Activated naive CD4-positive, alpha-beta T cell treated with anti-CD3 and anti-CD28 coated beads, Interleukin-2, amount 50 U/mL, for 24 hours (primary cell): ENCODE measurements around the gene FOXL2.

Experiments
- H3K27ac Mint-ChIP-seq: one replicate; pipeline ENCODE4 v1.8.0; 2021; ENCODE audit warnings: mild to moderate bottlenecking, mixed read lengths
- H3K27me3 Mint-ChIP-seq: one replicate; pipeline ENCODE4 v1.8.0; 2021; ENCODE audit warnings: mixed read lengths
- H3K36me3 Mint-ChIP-seq: one replicate; pipeline ENCODE4 v1.8.0; 2021; ENCODE audit warnings: mixed read lengths
- H3K4me1 Mint-ChIP-seq: one replicate; pipeline ENCODE4 v1.8.0; 2021; ENCODE audit warnings: mixed read lengths
- H3K4me3 Mint-ChIP-seq: one replicate; pipeline ENCODE4 v1.8.0; 2021; ENCODE audit warnings: mild to moderate bottlenecking, mixed read lengths
- H3K9me3 Mint-ChIP-seq: one replicate; pipeline ENCODE4 v1.8.0; 2021; ENCODE audit warnings: mixed read lengths

Gene FOXL2

DNA sequence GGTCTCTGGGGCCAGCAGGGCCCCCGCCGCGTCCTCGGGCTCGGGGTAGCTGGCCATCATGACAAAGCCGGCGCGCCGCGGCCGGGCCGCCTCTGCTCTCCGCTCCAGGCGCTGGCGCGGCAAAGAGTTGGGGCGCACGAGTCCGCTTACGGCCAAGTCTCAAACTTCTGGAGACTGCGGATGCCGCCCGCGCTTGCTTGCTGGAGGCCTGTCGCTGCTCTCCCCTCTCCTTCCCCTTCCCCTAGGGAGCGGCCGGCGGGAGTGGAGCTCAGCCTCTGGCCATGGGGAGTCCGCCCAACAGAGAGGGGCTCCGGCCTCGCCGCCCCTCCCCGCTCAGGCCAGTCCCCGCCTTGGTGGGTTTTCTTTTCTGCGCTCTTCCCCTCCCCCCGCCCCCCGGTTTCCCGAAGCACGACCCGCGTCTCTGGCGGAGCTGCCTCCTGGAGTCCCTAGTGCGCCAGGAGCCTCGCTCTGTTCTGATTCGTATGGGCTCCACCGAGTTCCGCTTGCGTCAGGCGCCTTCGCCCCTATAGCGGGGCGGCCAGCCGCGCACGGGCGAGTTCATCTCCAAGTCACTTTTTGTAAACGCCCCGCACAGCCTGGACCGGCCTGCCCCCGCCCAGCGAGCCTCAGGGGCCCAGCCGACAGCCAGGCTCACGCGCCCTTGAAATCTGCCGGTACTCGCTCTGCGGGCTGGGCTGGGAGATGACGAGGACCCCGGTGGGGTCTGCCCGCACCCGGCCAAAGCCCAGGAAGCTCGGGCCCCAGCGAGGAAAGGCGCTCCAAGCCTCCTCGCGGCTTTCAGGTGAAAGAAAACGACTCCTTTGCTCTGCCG is at the start of gene FOXL2, which contains the start of gene FOXL2NB:
Gene FOXL2 (minus strand): TSS at position 475 of the 832 bp plus-strand sequence. CDS start 415 bp downstream, at position 60.
Gene FOXL2NB (plus strand): TSS at position 555 of the 832 bp plus-strand sequence. CDS start 148 bp downstream, at position 703.
- Mint-ChIP-seq H3K4me3 (peak within 1 kb of the TSS; percentile 80), H3K9me3 (no peaks in the 10 kb centered on the region), H3K27me3 (peaks cover 62% of the 10 kb centered on the region), H3K36me3 (peaks cover 1% of the 10 kb centered on the region), H3K4me1 (peaks cover 39% of the 10 kb centered on the region), H3K27ac (peak within 1 kb of the TSS; percentile 30)

DNA sequence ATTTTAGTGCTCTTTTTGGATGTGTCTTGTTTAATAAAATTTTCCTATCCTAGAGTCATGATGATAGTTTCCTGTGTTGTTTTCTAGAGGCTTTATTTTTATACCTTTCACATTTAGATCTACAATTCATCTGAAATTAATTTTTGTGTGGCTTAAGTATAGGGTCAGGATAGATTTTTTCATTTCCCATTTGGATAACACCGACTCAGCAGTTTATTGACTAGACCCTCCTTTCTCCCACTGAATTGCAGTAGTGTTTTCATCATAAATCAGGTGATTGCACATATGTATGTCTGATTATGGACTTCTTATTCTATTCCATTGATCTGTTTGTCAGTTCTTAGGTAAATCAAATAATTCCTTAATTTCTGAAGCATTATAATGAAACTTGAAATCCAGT is 48.8 kb upstream of the FOXL2 start:
- Mint-ChIP-seq H3K36me3 (no peaks in the 10 kb centered on the region), H3K9me3 (peaks cover 9% of the 10 kb centered on the region), H3K4me1 (no peaks in the 10 kb centered on the region), H3K27ac (no peak overlapping the region), H3K4me3 (no peak overlapping the region), H3K27me3 (peaks cover 11% of the 10 kb centered on the region)

DNA sequence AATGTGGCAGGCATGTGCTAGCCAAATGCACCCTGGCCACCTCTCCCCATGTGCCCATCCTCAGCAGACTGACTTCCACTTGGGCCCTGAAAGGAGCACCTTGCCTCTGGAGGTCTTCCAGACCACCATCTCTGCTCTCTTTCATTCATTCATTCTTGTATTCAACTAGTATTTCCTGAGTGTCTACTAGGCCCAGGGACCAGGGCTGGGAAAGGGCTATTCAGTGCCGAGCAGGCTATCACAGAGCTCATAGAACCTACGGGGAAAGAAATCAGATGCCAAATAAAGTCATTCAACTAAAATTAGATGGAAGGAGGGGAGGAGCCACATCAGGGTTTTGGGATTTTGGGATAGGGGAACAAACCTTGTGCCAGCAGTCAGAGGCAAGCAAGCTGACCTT is 40.2 kb upstream of the FOXL2 start:
- H3K4me1 Mint-ChIP-seq, result no peaks in the 10 kb centered on the region
- H3K36me3 Mint-ChIP-seq, result no peaks in the 10 kb centered on the region
- H3K4me3 Mint-ChIP-seq, result no peak overlapping the region
- peaks cover 8% of the 10 kb centered on the region for H3K27me3 Mint-ChIP-seq
- H3K9me3 Mint-ChIP-seq, result no peaks in the 10 kb centered on the region
- no peak overlapping the region for H3K27ac Mint-ChIP-seq

DNA sequence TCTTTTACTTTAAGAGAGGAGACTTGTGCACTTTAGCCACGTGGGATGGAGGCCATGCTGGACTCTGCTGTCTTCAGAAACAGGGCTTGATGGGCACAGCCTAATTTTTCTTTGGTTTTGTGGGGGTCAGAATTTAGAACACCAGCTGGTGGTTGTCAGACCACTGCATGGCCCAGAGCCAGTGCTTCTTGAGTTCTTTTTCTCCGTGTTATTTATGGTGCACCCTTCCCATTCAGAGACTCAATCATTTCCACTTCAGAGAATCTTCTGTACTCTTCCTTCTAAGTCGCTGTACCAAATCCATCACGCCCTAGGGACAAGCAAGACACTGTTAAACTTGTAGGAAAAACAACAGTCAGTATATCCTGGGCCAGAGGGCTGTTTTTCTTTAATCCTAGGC is 39.0 kb upstream of the FOXL2 start:
- Mint-ChIP-seq H3K36me3 (no peaks in the 10 kb centered on the region), H3K27me3 (peaks cover 6% of the 10 kb centered on the region), H3K9me3 (no peaks in the 10 kb centered on the region), H3K4me1 (no peaks in the 10 kb centered on the region), H3K27ac (no peak overlapping the region), H3K4me3 (no peak overlapping the region)

DNA sequence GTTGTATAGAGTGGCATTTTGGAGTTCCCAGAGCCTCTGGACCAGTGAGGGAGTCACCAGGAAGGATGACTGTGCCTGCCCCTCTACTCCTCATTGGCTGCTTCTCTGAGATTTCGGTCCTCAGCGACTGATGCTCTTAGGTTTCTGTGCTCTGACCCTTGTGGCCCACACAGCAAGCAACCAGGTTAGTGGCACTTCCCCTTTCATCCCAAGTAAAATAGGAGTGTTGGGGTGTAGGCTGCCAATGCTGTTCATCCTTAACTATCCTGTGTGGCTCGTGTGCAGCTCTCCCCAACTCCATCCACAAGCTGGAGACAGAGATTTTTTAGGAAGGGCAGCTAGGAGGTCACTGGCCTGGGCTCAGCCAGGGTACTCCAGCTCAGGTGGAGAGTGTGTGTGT is 37.9 kb upstream of the FOXL2 start:
- H3K9me3 Mint-ChIP-seq, result no peaks in the 10 kb centered on the region
- H3K4me3 Mint-ChIP-seq, result no peak overlapping the region
- no peaks in the 10 kb centered on the region for H3K4me1 Mint-ChIP-seq
- peaks cover 6% of the 10 kb centered on the region for H3K27me3 Mint-ChIP-seq
- no peaks in the 10 kb centered on the region for H3K36me3 Mint-ChIP-seq
- no peak overlapping the region for H3K27ac Mint-ChIP-seq

DNA sequence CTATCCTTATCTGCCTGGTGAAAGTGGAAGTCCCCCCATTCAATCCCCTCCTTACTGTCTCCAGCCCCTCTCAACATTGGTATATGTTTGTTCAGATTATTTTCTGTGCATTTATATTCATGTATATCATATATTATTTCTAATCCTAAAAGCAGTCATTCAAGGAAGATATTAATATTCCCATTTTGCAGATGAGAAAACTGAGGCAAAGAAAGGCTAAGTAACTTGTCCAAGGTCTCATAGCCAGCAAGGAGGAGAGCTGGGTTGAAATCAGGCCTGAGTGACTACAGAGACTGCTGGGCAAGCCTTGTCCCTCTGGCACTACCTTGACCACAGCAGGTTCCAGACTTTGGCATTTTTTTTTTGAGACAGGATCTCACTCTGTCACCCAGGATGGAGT is 29.1 kb upstream of the FOXL2 start:
- H3K36me3 Mint-ChIP-seq, result no peaks in the 10 kb centered on the region
- no peak overlapping the region for H3K4me3 Mint-ChIP-seq
- H3K27me3 Mint-ChIP-seq, result peaks cover 13% of the 10 kb centered on the region

DNA sequence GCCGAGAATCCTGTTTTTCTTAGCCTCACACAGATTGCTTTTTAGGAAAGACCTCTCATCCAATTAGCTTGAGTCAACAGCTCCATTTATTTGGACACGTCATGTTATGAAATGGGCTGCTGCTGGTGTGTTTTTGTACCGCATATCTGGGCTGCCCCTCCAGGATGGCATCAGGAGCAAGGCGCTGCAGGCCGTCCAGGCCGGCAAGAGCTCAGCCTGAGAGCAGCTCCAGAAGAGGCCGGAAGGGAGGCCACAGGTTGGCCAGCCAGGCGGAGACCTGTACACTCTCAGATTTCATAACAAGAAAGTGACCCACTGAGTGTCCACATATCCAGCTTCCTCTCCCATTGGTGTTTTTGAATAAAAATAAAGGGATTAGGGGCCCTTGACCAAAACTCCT is 28.4 kb upstream of the FOXL2 start:
- peaks cover 15% of the 10 kb centered on the region for H3K27me3 Mint-ChIP-seq
- H3K36me3 Mint-ChIP-seq, result no peaks in the 10 kb centered on the region
- H3K9me3 Mint-ChIP-seq, result no peaks in the 10 kb centered on the region
- H3K4me3 Mint-ChIP-seq, result no peak overlapping the region
- no peaks in the 10 kb centered on the region for H3K4me1 Mint-ChIP-seq
- no peak overlapping the region for H3K27ac Mint-ChIP-seq

More for the DNA sequence above, 29.1 kb upstream of the FOXL2 start:
- H3K9me3 Mint-ChIP-seq, result no peaks in the 10 kb centered on the region
- no peak overlapping the region for H3K27ac Mint-ChIP-seq
- no peaks in the 10 kb centered on the region for H3K4me1 Mint-ChIP-seq

DNA sequence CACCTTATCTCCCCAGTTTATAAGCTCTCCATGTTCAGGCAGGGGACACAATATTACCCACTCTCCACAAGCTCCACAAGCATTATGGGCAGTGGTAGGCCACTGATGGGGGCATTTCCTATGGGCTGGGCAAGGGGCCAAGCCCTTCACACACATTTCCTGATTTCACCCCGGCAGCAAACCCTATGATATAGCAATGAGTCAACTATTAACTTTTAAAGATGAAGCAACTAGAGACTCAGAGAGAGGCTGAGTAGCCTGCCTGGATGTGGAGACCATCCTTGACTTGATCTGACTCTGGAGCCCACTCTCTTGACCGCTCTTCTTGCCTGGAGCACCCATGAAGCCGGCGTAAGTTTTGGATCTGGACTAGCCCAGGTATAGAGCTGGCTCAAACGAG is 27.5 kb upstream of the FOXL2 start:
- Mint-ChIP-seq H3K27ac (no peak overlapping the region), H3K36me3 (no peaks in the 10 kb centered on the region), H3K4me3 (no peak overlapping the region), H3K4me1 (no peaks in the 10 kb centered on the region), H3K9me3 (no peaks in the 10 kb centered on the region), H3K27me3 (peaks cover 19% of the 10 kb centered on the region)

DNA sequence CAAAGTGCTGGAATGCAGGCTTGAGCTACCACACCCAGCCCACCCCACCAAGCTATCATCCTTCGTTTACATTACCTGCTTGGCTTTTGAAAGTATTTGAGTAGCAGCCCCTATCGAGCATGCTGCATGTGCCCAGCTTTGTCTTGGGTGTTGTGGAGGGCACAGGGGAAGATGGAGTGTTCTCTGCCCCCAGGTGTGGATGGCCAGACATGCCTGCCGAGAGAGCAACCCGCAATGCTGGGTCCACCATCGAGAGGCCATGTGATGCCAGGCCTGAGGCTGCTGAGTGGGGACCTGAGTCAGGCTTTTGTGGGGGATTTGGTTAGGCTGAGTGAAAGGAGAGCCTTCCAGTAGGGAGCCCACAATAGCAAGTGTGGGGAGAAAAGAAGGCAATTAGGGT is 26.0 kb upstream of the FOXL2 start:
- Mint-ChIP-seq H3K27me3 (peaks cover 21% of the 10 kb centered on the region), H3K4me3 (no peak overlapping the region), H3K27ac (no peak overlapping the region), H3K9me3 (no peaks in the 10 kb centered on the region), H3K4me1 (no peaks in the 10 kb centered on the region), H3K36me3 (no peaks in the 10 kb centered on the region)

DNA sequence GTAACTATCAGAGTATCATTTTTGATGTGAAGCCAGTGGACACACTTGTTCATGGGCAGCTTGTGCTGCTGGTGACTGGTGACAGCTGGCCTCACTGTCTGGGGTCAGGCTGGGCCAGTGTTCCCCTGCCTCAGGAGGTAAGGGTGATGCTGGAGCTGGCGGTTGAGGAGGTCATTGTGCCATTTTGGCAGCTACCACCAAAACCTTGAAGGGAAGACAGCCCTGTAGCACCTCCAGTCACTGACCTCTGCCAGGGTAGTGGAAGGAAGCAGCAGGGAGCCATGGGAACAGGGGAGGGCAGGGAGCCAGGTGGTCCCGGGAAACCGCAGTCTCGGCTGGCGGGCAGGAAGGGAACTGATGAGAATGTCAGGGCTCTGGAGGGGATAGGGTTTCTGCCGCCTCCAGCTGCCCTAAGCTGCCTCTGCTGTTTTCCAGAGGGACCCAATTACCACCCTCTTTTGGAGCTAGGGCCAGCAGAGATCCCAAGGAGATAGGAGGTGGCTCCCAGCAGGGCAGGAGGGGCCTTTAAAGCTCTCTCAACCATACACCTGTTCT is 24.9 kb upstream of the FOXL2 start:
- Mint-ChIP-seq H3K4me1 (no peaks in the 10 kb centered on the region), H3K27me3 (peaks cover 24% of the 10 kb centered on the region), H3K36me3 (no peaks in the 10 kb centered on the region), H3K9me3 (no peaks in the 10 kb centered on the region), H3K4me3 (no peak overlapping the region), H3K27ac (no peak overlapping the region)

DNA sequence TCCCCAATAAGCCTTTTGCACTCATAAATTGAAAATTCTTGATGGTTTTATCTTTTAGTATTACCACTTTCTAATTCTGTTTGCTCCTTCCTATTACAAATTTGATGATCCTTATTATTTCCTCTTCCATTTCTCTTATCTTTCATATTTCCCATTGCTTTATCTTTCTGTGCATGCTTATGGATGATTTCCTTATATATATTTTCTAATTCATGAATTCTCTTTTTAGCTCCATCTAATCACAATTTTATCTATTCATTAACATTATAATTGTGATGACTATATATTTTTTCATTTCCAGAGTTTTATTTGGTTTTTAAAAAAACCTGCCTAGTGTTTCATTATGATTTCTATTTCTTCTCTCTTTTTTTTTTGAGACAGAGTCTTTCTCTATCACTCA is 18.0 kb upstream of the FOXL2 start:
- peaks cover 49% of the 10 kb centered on the region for H3K27me3 Mint-ChIP-seq
- peaks cover 13% of the 10 kb centered on the region for H3K4me1 Mint-ChIP-seq
- H3K36me3 Mint-ChIP-seq, result no peaks in the 10 kb centered on the region
- no peak overlapping the region for H3K27ac Mint-ChIP-seq
- H3K9me3 Mint-ChIP-seq, result peaks cover 10% of the 10 kb centered on the region
- no peak overlapping the region for H3K4me3 Mint-ChIP-seq

DNA sequence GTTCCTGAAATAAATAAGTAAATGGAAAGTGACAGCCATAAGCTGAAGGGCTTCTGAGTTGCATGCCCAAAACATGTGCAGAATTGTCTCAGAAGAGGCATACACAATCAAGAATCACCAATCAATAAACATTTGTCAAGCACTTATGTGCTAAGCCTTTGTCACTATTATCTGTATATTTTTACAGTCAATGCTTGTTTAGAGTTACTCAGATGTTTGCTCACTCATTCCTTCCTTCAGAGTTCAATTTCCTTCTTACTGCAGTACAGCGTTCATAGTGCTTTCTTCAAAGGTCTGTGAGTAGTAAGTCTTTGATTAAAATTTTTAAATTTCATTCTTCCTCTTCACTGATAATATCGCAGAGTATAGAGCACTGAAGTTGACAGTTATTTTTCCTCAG is 17.3 kb upstream of the FOXL2 start:
- H3K27me3 Mint-ChIP-seq, result peaks cover 47% of the 10 kb centered on the region
- no peaks in the 10 kb centered on the region for H3K36me3 Mint-ChIP-seq
- H3K9me3 Mint-ChIP-seq, result peaks cover 10% of the 10 kb centered on the region
- H3K27ac Mint-ChIP-seq, result no peak overlapping the region
- no peak overlapping the region for H3K4me3 Mint-ChIP-seq
- H3K4me1 Mint-ChIP-seq, result peaks cover 14% of the 10 kb centered on the region

DNA sequence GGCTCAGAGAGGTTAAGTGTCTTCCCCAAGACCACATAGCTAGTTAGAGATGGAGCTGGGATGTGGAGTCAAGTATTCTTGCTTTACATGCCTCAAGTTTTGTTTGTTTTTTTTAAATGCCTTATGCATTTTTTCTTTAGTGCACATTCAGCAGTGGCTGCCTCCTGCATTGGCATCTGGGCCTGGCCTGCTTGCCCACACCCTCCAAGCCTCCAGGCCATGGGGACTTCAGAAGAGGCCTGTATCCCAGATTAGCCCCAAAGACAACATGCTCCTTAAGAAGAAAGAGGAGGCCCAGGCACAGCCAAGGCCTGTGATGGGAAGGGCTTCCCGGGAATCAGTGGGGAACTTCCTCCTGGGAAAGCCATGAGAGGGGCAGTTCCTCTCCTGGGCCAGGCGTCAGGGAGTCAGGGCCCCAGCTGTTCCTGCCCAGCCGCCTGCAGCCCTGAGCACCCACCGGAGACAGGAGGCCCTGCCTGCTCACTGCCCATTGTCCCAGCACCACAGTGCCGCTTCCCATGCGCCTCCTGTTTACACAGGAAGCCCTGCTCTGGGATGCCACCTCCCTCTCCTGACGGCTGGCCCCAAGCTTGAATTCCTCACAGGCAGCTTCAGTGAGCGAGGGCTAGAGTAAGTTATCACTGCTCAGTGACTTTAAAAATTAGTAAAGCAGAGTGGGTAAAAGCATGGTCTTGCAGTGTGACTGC is 16.1 kb upstream of the FOXL2 start:
- H3K36me3 Mint-ChIP-seq, result no peaks in the 10 kb centered on the region
- peaks cover 14% of the 10 kb centered on the region for H3K4me1 Mint-ChIP-seq
- no peak overlapping the region for H3K27ac Mint-ChIP-seq
- H3K9me3 Mint-ChIP-seq, result peaks cover 10% of the 10 kb centered on the region
- H3K27me3 Mint-ChIP-seq, result peaks cover 46% of the 10 kb centered on the region
- no peak overlapping the region for H3K4me3 Mint-ChIP-seq

DNA sequence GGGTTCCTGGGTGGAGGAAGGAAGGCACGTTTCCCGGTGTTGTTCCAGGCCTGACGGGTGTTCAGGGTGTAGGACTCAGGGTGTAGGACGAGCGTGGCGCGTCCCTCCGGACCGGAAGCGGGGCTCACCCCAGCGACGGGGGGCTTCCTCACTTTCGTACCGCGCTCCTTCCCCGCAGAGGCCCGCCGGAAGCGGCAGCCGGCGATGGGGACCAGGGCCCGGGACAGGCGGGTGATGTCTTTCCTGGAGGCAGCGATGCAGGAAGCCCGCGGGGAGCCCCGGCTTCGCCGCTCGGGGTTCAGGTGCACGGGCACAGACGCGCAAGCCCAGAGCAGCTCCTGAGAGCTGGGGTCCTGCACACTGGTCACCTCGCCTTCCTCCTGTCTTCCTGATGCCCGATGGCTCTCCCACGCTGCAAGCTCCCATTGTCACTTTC is 13.5 kb upstream of the FOXL2 start:
- Mint-ChIP-seq H3K4me3 (peak overlapping the region; percentile 8), H3K27me3 (peaks cover 41% of the 10 kb centered on the region), H3K27ac (no peak overlapping the region), H3K4me1 (peaks cover 14% of the 10 kb centered on the region), H3K9me3 (peaks cover 10% of the 10 kb centered on the region), H3K36me3 (no peaks in the 10 kb centered on the region)

DNA sequence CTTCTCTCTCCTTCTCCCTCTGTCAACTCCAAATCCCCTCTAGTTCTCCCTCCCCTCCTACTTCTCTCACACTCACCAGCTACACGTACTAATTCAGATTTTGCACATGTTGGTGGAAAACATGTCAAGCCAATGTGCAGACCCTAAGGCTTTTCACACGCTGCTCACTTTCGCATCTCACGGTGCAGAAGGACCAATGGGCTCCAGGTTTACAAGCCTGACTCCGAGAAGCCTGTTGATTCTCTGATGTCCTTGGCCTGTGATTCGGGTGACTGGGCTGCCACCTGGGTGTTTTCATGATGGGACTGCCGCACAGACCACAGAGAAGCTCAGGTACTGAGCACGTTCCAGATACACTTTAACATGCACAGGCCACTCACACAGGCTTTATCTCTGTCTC is 3.8 kb upstream of the FOXL2 start:
- Mint-ChIP-seq H3K36me3 (no peaks in the 10 kb centered on the region), H3K9me3 (no peaks in the 10 kb centered on the region), H3K4me3 (peak overlapping the region; percentile 51), H3K27ac (no peak overlapping the region), H3K4me1 (peaks cover 17% of the 10 kb centered on the region), H3K27me3 (peaks cover 45% of the 10 kb centered on the region)
